ENCODE data around the gene KCNH5. TPM values are rescaled to one million over a fixed set of nuclear protein-coding genes. Genes with fewer than 3 reads are reported as not detected.

The KCNH5 gene
- total RNA-seq, 1 experiment from 2014 or later = 1.4 TPM

GRCh38 chr14:62739647-62740046, 305.6 kb downstream of the KCNH5 start (continued):
- no peak for TF ChIP-seq TEAD1 (CRISPR knock-in tag; IDR thresholded peaks at IDR 0.05)

GRCh38 chr14:62736048-62737043, 308.9 kb downstream of the KCNH5 start:
- TF ChIP-seq ZNF219 (CRISPR knock-in tag; IDR thresholded peaks at IDR 0.05; ENCODE audit: borderline replicate concordance) (no peak), CREB1 (CRISPR knock-in tag; IDR thresholded peaks at IDR 0.05) (no peak), TCF7 (CRISPR knock-in tag; IDR thresholded peaks at IDR 0.05; ENCODE audit: low read depth) (no peak), ZBTB21 (CRISPR knock-in tag; IDR thresholded peaks at IDR 0.05; ENCODE audit: borderline replicate concordance) (no peak), ATF2 (CRISPR knock-in tag; IDR thresholded peaks at IDR 0.05; ENCODE audit: borderline replicate concordance, low read depth) (no peak), CBFB (CRISPR knock-in tag; IDR thresholded peaks at IDR 0.05; ENCODE audit: low read depth) (no peak), ZNF396 (CRISPR knock-in tag; IDR thresholded peaks at IDR 0.05; ENCODE audit: borderline replicate concordance) (no peak), TEAD4 (CRISPR knock-in tag; IDR thresholded peaks at IDR 0.05) (no peak), ZNF121 (CRISPR knock-in tag; IDR thresholded peaks at IDR 0.05) (no peak), MAX (CRISPR knock-in tag; IDR thresholded peaks at IDR 0.05) (no peak), ZNF138 (CRISPR knock-in tag; conservative IDR thresholded peaks at IDR 0.05) (no peak), TP53 (CRISPR knock-in tag; IDR thresholded peaks at IDR 0.05) (no peak)
- TF ChIP-seq, protein P1, sequence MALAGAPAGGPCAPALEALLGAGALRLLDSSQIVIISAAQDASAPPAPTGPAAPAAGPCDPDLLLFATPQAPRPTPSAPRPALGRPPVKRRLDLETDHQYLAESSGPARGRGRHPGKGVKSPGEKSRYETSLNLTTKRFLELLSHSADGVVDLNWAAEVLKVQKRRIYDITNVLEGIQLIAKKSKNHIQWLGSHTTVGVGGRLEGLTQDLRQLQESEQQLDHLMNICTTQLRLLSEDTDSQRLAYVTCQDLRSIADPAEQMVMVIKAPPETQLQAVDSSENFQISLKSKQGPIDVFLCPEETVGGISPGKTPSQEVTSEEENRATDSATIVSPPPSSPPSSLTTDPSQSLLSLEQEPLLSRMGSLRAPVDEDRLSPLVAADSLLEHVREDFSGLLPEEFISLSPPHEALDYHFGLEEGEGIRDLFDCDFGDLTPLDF (CRISPR knock-in tag; IDR thresholded peaks at IDR 0.05) = no peak
- ChIA-PET POLR2A (no interaction called here), CTCF (no interaction called here)
- no peak for ATAC-seq
- no peak overlapping the region for H3K27ac Mint-ChIP-seq
- H3K4me3 Mint-ChIP-seq = no peak overlapping the region
- no peak for DNase-seq (ENCODE audit: low spot score)
- peaks cover 29% of the 10 kb centered on the region for H3K36me3 Mint-ChIP-seq
- H3K9me3 Mint-ChIP-seq = peaks cover 32% of the 10 kb centered on the region
- peaks cover 5% of the 10 kb centered on the region; the same call in 1 of the 2 replicates for H3K27me3 Mint-ChIP-seq (ENCODE audit: low read depth)
- H3K4me1 Mint-ChIP-seq = peaks cover 16% of the 10 kb centered on the region

DNA sequence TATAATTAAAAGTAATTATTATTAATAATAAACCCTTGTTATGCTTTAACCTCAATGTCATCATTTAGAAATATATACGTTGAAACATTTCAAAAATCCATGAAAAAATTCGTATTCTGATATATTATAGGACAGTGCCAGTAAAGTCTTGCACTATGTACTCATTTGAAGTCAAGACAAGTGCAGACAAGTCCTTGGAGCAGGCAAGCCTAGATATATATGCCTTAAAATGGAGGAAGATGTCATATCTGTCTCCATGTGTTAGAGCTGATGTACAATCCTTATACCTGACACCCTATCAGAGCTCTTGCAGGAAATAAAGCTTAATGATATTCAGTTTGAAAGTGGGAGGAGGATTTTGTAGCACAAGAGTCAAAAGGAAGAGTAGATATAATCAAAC, 310.4 kb downstream of the KCNH5 start:
- CTCF ChIA-PET = no interaction called here
- H3K9me3 Mint-ChIP-seq = peaks cover 32% of the 10 kb centered on the region
- no peak for ATAC-seq

More for the DNA sequence above, 310.4 kb downstream of the KCNH5 start:
- peaks cover 5% of the 10 kb centered on the region; the same call in 1 of the 2 replicates for H3K27me3 Mint-ChIP-seq (ENCODE audit: low read depth)
- no peak overlapping the region for H3K27ac Mint-ChIP-seq
- H3K4me1 Mint-ChIP-seq = peaks cover 1% of the 10 kb centered on the region; the same call in 1 of the 2 replicates
- TF ChIP-seq KAT7 (CRISPR knock-in tag; IDR thresholded peaks at IDR 0.05; ENCODE audit: borderline replicate concordance) = no peak
- no peak for TF ChIP-seq ETV6 (CRISPR knock-in tag; IDR thresholded peaks at IDR 0.05)
- no peak for TF ChIP-seq CBFB (CRISPR knock-in tag; IDR thresholded peaks at IDR 0.05; ENCODE audit: low read depth)
- no peak for TF ChIP-seq E2F5 (CRISPR knock-in tag; IDR thresholded peaks at IDR 0.05)
- no peak for TF ChIP-seq IRF2 (CRISPR knock-in tag; IDR thresholded peaks at IDR 0.05; ENCODE audit: borderline replicate concordance, low read depth)
- TF ChIP-seq JUN (CRISPR knock-in tag; IDR thresholded peaks at IDR 0.05) = no peak
- TF ChIP-seq FOXP1 (CRISPR knock-in tag; IDR thresholded peaks at IDR 0.05; ENCODE audit: borderline replicate concordance) = no peak
- TF ChIP-seq ZNF671 (CRISPR knock-in tag; IDR thresholded peaks at IDR 0.05) = no peak
- no peak for TF ChIP-seq RELA (CRISPR knock-in tag; IDR thresholded peaks at IDR 0.05; ENCODE audit: borderline replicate concordance)
- peaks cover 29% of the 10 kb centered on the region for H3K36me3 Mint-ChIP-seq
- no peak for DNase-seq (ENCODE audit: low spot score)
- POLR2A ChIA-PET = no interaction called here
- H3K4me3 Mint-ChIP-seq = no peak overlapping the region
